HUDEP-2 (cell line): ENCODE results near the gene TMEM95.

Experiments
- DNase-seq, 76 experiments: peaks; one replicate each; lab custom pipeline; 2025; ENCODE audit not compliant: unreplicated experiment in 76 of 76; lab: John Stamatoyannopoulos, UW

Gene TMEM95

DNA sequence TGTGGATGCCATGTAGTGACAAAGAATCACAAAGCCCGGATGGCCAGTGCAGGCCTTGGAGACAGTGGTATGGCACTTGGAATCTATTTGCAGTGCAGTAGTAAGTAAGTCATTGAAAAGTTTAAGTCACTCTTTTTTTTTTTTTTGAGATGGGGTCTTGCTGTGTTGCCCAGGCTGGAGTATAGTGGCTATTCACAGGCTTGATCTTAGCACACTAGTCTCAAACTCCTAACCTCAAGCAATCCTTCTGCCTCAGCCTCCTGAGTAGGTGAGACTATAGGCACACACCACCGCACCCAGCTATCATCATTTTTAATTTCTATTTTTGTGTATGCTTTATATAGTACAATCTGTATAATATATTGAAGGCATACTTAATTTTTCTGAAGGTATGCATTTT, 43.7 kb downstream of the TMEM95 start:
- DNase-seq = no peak

DNA sequence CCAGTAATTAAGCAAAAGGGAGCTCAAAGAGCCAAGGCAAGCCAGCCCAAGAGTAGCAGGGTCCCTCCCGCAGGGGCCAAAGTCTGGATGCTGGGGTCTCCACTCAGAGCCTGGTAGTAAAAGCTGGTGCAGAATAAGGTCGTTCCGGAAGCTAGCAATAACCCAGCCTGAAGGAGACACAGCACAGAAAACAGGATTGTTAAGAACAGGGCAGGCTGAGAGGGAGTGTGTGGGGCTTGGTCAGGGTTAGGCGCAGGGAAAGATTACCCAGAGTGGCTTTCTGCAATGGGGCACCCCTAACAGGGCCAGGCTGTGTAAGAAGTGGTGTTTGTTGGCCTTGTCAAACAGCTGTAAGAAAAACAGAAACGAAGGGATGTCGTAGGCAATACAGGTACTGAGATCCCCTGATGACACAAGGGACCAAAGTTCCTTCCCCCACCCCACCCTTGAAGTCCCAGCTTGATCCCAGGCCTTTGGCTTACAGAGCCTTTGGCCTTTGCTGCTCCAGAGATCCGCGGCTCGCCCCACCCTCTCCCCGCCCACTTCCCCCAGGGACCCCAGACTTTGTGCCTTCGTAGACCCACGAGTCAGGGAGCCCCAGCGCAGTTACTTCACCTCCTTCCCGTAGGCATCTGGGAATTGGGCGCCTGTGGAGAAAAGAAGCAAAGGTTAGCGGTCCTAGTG, 48.2 kb downstream of the TMEM95 start:
- peak in 12 of 76 experiments; percentile 26 to 55 (median 40) for DNase-seq

DNA sequence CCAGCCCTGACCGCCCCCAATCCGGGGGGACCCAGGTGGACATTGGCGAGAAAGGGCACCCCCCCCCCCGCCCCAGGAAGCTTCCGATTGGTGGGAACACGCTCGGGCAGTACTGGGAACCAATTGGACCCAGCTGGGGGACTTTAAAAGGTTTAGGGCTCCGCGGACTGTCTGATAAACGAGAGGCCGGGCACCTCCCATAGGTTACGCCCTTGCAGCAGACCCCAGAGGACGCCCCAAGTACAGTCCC, 48.7 kb downstream of the TMEM95 start:
- DNase-seq = peak in 34 of 76 experiments; percentile 43 to 80 (median 65)

DNA sequence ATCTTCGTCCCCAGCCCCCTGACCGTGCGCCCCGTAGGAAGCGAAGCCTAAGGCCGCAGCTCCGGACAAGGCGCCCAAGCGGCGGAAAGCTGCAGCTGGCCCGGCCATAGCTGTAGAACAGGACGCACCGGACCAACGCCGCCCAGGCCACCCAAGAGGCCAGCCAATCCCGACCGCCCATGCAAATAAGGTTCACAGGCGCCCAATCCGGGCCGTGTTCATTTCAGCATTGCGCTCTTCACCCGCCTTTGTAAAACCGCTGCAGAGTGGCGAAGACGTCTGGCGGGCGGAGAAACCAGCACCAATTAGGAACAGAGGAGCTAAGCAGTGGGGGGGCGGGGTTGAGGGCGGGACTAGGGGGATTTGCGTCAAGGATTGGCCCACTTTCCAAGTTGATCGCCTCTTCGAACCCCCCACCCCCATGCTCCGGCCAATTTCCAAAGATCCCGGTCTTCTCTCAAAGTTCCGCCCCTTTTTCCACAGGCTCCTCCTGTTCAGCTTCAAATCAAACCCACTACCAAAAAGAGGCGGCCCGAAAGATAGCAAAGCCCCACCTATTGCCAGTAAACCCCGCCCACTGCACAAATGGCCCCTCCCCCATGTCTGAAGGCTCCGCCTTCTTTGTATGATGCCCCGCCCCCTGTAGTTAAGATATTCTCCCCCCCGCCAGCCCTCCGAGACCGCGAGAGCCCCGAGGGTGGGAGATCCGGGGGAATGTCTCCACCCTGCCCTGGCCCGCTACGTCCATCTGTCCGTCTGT, 49.2 kb downstream of the TMEM95 start, which contains the start of gene TMEM256:
TSS of gene TMEM256 (minus strand) at position 121 of the 760 bp plus-strand sequence. CDS start at position 108, 13 bp downstream.
- peak; percentile 70 to 99 (median 95) for DNase-seq

DNA sequence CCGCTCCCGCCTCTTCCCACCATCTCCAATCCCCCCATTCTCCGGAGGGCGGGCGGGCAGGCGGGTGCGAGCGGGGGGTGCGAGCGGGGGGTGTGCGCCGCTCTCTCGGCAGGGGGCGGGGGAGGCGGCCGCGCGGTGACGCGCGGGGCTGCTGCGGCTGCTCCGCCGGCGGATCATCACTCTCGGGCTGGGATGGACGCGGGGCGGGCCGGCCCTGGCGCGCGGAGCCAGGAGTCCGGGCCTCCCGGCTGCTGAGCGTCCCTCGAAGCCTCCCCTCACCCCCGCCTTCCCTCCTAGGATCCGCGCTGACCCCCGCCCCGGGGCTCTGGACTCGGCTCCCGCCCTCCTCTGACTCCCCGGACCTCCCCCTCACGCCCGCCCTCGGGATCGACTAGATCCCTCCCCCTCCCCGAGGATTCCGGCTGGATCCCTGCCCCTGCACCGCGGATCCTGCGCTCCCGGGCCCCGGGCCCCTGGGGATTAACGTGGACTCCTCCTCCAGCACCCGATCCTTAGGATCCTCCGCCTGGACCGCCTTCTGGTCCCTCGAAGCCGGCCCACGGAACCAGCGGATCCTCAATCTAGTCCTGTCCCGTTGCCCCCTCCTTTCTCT, 49.9 kb downstream of the TMEM95 start:
- peak in 22 of 76 experiments; percentile 20 to 74 (median 58) for DNase-seq

DNA sequence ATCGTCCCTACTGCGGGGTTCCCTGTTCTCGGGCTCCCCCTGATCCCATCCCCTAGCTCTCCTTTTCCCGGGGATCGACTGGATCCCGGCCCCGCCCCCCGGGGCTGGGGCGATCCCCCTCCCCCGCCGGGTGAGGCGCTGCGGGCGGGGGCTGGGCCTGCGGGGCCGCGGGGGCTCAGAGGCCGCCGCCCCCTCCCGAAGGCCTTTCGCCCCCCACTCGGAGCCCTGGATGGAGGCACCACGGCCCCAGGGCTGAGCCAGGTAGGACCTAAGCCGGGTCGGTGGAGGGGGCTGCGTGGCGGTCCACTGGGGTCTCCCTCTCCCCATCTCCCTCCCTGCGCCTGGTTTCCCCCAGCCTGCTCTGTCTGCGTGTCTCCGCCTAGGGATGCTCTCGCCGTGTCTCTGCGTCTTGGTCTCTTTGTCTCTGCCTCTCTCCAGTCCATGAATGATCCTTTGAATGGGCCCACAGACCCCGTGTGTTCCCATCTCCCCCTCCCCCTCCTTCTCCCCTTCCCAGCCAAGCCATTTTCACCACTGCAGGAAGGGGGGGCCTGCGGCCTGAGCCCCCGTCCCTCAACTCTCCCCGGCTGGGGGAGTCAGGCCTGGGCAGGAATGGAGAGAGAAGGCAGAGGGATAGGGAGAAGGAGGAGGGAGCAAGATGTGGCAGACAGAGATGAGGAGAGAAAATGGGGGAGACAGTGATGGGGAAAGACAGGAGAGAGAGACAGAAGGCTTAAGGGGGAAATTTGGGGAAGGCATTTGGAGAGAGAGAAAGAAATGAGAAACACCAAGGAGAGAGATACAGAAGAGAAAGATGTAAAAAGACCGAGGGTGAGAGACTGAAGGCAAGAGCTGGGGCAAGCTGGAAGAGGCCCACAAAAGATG, 50.6 kb downstream of the TMEM95 start:
- no peak for DNase-seq

DNA sequence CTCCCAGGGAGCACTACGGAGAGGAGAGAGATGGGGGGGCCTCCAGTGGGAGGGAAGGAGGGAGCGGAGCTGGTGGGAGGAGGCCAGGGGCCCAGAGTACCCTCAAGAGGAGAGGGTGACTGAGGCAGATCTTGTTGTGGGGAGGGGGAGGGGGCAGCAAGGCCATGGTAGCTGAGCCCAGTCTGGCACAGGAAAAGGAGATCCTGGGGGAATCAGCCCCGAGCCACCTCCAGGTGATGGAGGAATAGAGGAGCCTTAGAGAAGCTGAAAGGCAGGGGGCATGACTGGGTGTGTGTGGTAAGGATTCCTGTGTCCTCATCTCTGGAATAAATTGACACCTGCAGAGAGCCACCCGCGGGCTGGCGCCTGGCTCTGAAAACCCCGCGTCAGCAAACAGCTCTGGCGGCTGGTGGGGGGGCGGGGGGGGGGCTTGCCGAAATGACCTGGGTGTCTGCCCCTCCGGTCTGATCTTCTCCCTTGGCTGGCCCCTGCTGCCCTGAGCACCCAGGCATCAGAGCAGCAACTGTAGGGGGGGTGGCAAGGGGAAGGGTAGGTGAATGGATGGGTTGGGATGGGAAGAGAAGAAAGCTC, 51.4 kb downstream of the TMEM95 start:
- no peak for DNase-seq
